ENCODE results near the gene STPG1.

STPG1 gene

DNA sequence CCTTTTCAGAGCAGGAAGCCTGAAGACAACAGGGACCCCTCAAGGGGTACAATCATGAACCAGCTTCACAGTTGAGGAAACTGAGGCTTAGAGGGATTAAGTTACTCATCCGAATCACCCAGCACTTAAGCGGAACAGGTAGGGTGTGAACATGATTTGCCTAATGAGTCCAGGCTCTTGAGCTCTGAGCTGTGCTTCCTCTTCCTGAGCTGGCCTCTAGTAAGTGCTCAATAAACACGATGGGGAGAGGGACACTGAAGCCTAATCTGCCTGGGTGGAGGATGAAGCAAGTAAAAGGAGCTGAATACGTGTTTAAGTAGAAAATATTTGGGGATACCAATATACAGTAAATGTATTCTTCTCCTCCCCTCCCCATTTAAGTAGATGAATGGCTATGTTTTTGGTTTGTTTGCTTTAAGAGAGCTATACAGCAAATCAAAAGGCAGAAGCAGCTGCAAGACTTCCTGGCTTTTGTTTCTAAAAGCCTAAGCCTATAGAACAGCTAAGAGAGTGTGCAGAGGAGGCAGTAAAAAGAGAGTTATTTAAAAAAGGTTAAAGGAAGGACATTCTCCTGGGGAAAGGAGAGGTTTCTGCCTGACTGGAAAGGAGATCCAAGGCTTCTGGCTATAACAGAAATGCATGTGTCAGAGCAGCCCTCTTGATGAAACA lies 20.5 kb downstream of the STPG1 start:
- DNase-seq = no peak

DNA sequence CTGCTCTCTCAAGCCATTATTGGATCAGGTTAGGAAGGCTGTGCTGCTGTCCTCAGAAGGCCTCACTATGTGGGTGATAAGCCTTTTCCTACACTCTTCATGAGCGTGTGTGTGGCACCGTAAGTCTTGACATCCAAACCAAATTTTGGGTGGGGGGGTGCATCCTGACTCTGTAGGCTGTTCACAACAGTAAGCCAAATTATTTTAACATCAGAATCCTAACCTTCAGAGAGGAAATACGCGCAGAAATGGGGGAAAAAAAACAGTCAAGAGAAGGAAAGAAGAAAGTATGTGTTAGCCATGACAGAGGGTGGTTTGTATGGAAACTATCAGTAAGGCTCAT lies 21.0 kb downstream of the STPG1 start:
- DNase-seq = no peak

DNA sequence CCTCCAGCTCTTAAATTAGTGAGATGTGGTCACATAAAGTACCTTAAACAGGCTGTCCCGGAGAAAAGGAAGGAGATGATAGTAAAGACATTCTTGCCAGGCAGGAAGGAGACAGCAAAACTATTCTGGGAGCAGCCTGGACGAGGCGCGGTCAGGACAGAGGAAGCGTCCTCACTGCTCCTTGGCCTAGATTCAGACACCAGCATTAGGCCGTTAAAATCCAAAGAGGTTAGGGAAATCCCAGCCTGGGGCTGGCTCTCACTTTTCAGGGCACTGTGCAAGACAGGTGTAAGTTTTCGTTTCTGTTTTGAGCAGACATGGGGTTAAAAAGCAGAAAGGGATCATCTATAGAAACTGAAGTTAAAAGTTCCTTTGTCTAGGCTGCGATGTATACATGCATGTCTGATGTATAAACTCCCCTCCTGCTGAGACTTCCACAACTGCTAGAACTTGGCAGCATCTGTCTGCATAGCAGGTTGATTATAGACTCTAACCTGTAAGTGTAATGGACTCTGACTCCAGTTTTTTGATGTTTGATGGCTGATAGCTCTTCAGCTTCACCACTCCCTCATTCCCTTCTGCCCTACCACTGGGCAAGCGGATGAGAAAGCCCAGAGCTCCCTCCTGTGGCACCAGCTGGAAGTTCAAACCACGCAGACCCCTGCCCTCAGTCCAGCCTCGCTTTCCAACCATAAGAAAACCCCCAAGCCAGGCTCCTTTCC lies 21.5 kb downstream of the STPG1 start:
- DNase-seq = peak; percentile 40 to 66

DNA sequence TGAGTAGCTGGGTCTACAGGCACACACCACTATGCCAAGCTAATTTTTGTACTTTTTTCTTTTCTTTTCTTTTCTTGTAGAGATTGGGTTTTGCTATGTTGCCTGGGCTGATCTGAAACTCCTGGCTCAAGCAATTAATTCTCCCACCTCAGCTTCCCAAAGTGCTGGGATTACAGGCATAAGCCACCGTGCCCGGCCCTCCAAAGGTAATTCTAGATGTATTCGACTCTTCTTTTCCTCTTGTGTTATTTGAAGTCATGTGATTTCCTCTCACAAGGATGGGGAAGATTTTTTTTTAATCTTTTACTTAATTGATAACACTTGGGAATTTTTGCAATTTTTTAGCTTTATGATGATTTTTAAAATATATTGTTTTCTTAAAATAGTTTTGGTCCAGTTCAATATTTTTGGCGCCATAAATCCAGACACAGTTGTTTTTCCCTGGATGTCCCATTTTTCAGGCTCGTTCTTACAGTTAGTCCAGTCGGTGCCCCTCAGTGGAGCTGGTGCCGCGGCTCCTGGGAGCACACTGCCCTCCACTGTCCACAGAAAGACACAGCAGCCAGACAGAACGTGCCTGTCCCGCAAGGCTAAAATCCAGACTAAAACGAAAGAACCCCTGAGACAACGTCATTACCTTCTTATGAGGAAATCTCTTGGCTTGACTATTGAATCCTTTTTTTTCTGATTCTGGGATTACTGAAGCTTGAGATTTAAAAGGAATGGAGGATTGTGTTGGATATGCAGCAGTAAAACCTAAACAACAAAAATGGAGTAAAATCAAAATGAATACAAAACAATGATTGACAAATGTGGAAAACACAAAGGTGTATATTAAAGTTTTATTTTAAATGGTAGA lies 22.4 kb downstream of the STPG1 start:
- DNase-seq = peak; percentile 56 to 57

DNA sequence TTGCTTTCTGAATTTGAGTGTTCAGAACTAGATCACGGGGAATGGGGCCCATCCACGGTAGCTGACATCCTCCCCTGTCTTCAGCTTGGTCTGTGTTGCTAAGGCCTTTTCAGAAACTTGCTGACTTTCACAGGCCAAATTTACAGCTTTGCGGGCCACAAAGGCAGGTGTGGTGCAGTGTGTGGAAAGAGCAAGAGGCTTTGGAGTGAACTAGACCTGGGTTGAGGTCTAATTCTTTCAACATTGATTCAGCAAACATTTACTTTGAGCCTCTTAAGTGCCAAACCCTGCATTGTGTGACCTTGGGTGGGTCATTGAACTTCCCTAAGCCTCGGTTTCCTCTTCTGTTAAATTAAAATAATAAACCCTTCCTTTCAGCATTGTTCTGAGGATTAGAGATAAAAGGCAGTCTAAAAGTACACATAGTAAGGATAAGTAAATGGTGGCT lies 24.3 kb downstream of the STPG1 start:
- DNase-seq = no peak

DNA sequence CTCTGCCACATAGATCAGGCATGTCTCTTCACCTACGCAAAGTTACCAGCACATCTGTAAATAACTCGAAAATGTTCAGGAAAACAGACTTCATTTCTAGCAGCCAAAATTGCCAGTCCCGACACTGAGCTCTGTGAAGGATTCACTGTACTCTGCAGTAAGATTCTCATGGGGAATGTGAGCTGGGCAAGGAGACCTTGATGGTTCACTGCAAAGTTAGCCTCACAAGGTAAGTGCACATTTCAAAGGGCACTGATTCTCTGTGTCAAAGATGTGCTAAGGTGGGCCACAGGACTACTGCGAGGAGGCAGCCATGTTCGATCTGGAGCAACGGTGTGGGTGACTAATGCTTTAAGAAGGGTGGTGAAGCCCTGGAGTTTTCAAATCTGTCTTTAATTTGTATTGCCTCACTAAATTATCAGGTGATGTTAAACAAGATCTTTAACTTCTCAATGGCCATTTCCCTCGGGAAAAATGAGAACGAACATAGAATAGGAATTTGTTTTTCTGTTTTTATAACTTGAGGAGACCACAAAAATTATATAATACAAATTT lies 25.2 kb downstream of the STPG1 start:
- no peak for DNase-seq

DNA sequence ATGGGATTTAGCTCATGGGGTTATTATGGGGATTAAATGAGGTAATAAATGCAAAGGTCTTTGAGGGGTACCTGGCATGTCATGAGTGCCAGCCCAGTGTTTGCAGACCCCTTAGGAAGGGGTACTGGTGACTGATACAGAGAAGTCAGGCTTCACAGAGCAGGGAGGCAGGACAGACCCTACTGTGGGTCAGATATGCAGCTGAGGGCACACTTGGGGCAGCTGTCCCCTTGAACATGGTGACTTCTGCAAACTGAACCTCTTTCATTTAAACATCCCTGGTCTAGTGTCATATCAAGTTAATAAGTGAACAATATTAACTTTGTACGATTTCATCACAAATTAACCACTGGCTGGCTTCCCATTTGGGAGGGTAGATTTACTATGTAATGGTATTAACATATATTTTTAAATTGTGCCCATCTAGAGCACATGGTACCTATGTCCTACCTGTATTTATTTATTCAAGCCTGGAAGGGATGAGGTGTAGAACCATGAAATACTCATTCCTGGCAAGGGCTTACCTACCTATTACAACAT lies 25.9 kb downstream of the STPG1 start:
- DNase-seq = no peak

DNA sequence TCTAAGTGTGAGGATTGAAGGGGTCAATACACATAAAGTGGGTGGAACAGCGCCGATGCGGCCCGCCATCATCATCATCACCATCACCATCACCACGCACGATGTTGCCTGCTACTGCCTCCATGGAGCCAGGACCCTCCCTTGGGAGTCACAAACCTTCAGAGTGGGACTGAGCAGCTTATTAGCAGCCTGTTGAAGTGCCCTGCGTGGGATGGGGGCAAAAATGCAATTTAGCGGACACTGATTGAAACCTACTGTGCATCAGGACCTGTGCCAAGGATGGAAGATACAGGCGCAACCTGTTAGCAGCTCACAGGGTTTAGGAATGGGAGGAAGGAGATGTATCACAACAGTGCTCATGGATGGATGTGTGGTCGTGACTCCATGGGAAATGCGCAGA lies 26.7 kb downstream of the STPG1 start:
- DNase-seq = no peak

DNA sequence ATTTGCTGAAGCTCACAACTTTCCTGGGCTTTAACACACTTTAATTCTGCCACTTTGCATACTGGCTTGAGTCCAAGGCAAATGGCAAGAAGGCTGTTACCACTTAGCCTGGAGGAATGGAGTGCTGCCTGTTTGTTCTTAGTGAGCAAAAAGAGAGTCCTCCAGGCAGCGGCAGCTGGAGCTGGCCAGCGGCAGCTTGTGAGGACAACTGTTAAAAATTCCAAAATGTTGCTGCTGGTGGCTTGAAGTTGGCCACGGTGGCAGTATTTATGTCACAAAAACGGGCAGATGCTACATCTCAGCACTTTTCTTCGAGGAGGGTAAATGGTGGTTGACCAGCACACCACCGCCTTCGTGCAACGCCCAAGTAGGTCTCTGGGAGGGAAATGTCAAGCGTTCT lies 27.3 kb downstream of the STPG1 start:
- DNase-seq = no peak

DNA sequence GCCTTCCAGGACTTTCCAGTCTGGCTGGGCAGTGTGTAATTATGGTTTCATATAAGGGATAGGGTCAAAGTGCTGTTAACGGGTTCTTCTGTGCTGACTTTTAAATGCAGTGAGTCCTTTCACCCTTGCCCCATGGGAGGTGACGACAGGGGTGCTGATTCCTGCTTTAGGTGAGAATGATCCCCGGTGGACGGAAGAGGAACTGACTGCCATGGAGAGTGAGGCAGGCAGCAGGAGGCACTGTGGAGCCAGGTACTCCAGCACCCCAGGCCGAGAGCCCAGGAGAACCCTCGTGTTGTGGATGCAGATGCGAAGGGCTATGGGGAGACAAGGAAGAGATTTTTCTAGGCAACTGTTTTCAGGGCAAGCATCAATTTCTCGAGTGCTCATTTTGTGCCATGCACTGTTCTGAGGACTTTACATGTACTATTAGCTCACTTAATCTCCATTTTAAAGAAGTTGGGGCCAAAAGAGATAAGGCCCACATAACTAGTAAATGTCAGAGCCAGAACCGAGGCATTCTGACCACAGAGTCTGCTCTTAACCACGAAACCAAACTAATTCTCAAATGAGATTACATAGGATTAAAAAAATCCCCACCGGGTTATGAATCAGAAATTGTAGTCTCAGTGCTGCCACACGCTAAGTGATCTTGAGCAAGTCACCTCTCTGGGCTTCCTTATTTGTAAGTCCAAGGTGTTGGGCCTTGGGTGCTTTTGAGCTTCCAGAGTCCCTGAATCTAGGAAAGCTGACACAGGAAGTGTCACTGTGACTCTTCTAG lies 28.2 kb downstream of the STPG1 start:
- peak in 1 of 2 donors; percentile 28 for DNase-seq

DNA sequence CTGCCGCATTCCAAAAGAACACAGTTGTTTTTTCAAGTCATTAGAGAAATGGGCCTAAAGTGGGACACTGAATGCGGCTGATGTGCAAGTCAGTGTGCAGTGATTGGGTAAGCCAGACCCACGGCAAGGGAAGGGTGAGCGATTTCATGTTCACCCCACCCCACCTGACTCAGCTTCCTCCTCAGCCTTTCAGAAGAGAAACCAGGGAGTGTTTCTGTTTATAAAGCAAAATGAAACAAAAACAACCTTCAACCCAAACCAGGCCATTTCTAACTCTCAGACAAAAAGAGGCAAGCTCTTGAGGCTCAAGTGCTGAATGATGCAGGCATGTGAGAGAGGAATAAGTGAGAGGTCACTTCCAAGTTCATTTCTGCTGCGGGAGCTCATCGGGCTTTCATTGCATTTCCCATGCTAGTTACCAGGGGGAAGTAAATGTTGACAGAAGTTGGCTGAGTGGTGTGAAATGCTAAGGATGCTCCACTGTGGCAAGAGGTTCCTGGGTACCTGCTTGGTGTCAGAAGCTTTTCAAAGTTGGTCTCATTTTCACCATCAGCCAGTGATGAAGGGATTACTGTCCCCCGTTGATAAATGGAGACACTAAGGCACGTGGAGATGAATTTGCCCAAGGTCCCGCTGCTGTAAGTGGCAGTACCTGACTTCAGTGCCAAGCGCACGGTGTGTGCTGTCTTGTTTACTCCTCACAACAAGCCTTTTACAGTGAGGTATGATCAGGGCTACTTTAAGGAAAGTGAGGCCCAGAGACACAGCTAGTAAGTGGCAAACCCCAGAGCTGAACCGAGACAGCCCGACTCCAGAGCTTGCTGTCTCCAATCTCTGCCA lies 29.1 kb downstream of the STPG1 start:
- DNase-seq = peak in 1 of 2 donors; percentile 42

DNA sequence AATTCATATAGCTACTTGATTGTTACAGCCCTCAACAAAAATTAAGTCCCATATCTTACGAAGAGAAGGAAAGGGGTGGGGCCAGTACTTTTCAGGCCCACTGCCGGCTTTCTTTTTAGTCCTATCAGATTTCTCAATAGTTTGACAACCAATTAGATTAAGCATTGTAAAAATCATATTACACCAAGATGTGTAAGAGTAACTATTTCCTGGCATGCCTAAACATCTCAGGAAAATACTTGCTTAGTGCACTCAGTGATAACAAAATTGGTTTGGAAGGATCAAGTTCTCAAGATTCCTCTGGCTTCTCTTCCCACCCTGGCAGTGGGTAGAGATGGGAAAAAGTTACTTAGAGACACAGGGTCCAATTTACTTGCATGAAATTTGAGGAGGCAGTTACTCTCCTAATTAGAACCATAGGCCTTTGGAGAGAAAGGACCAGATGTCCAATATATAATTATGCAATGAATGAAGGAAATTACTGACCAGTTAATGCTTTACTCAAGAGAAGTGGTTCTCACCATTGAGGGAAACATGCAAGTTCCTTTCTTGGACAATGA lies 30.1 kb downstream of the STPG1 start:
- no peak for DNase-seq

DNA sequence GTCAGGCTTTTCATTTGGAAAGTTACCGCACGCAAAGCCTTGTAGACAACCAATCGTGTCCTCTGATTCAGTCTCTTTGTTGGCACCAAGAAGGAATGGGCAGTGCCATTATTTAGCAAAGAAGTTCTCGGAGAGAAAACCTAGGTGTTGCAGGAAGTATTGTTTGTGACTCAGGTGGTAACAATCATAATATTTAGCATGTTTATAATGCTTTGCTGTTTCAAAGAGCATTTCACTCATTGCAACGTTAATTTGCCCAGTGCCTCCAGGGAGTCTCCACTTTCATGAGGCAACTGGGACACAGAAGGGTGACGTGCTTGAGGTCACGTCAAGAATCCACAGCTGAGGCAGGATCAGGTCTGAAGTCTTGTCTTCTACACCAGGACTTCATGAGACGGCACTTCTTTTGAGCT lies 31.4 kb downstream of the STPG1 start:
- DNase-seq = no peak

DNA sequence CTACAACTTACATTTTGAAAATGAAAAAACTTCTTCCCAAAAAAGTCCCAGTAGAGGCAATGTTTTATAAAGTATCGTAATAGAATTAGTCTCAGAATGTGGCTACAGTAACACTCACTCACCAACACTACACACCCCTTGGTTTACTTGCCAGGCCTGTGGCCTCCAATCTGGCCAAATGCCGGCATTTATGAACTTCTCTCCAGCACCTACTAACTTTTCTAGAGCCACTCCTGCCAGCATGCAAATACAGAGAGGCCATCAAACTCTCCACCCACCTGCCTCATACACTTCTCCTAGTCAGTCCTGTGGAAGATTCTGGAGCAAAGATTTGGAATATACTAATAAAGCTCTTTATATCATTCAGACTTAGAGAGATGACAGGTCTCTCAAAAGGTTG lies 32.3 kb downstream of the STPG1 start:
- DNase-seq = no peak

DNA sequence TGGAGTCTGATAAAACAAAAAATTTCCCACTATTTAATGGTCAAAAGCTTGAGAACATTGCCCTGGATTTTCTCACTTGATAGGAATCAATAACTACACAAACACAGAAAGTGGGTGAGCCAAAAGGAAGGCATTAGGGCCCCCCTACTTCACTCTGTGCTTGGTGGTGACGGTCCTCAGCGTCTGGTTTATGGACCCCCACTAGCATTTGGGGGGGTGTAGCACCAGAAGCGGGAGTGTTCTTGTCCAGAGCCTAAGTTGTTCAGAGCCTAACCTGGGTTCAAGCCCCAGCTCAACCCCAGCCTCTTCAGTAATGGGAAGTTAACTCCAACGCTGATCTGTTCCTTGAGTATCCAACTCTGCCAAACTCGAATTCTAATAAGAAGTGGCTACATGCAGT lies 33.1 kb downstream of the STPG1 start:
- no peak for DNase-seq

DNA sequence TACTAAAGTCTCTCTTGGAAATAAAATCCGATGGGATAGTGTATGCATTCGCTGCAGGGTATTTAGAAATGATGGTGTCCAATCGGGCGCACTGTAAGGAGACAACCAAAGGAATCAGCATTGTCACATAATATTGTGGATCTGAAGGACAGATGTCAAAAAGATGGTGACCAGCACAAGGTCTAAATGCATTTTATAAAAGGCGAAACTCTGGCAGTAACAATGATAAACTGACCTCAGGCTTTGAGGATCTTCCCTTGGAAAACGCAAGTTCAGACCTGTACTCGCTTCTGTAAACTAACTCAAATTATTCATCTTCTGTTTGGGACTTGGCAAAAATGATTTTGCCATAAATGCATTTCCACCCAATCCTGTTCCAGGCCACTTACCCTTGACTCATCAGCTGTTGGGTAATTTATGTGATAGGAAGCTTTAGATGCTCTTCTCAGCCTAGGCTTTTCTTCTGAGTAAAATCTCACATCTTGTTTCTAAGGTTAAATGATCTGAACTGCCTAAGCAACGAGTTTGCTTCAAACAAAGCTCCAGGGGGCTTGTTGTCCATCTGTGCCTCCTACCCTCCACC lies 33.8 kb downstream of the STPG1 start:
- DNase-seq = no peak

DNA sequence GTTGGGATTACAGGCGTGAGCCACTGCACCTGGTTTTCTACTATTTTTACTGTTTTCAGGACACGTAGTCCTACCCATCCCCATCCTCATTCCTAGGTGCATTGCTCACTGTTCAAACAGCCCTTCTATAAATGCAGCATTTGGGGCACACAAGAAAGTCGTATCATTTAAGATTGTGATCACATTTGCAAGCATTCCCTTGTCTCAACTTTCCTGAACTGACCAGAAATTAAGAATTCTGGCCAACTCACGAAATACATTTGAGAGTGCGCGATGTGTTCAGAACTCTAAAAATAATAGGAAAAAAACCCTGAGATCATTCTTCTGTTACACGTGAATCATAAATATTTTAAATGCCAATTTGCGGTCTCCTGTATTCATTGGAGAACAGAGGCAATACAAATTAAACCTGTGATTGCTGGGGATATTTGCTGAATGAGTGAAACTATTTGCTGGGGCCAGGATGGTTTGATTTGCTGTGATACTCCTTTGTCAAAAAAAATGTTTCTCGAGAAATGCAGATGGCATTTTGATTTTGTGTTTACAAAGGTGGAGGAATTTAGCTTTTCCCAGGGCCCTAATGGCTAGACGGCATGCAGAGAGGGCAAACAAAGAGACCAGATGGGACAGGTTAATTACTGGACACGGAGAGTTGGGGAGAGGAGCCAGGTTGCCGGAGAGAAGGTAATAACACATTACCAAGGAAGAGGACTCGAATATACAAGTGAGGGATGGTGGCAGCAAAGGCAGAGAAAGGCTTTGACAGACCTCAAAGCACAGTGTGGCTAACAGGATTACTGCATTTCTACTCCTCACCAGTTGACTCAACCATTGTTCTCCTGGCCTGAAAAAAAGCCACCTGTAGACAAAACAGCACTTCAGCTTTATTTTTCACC lies 38.4 kb downstream of the STPG1 start:
- no peak for DNase-seq

DNA sequence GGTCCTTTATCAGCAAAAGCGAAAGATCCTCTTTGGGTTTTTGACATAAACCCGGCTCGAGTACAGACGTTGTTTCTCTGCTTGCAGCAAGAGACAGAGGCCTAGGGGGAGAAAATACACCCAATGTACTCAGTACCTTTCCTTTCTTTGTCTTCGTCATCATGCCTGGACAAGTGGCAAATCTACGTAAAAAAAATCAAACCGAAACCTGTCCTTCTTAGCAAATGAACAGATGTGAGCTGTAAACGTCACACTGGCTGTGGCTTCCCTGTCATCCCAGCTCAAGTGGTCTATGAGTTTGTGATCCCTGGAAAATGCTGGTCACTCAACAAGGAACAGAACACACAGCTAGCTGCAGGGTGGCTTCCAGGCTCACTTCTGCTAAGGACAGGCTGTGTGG lies 39.9 kb downstream of the STPG1 start:
- no peak for DNase-seq

DNA sequence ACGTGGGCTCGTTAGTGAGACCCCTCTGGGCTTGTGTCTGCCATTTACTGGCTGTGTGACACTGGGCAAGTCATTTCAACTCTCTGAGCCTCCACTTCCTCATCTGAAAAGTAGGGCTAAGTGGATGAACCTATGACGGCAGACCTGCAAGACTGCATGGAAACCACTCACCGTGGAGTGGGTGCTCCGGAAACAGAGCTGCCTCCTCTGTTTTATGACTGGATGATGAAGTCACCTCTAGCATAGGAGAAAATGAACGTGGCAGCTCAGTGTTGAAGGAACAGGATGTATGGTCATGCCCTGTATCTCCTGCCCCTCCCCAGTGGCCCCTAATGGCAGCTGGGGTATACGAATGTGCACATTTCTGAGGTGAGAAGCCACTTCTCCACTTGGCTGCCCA lies 40.5 kb downstream of the STPG1 start:
- no peak for DNase-seq

DNA sequence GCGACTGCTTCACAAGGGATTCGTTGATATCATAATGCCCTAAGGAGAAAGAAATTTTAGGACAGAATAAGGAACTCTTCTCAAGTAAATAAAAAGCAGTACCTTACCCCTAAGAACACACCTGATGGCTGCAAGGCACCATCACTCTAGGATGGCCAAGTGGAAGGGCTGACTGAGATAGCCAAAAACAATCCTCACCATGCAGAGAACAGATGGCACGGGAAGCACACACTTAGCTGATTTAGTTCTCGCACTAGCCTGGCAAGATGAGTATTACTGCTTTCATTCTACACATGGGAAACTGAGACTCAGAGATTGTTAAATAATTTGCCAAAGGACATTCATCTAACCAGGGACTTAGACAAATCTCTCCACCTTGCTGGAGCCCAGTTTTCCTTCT lies 43.8 kb downstream of the STPG1 start:
- no peak for DNase-seq
